ENCODE results near the gene GRIK4.

Gene GRIK4

GRCh38 chr11:120698918-120699317 is 187.4 kb downstream of the GRIK4 start:
- Histone ChIP-seq H3K36me3 (ENCODE audit: control insufficient read depth, low read depth, low read length) (no peaks in the 10 kb centered on the region), H3K27ac (ENCODE audit: low read length) (no peak overlapping the region), H3K9me3 (ENCODE audit: control insufficient read depth, low read depth, low read length) (no peaks in the 10 kb centered on the region), H3K4me1 (ENCODE audit: control insufficient read depth, low read depth, low read length) (no peaks in the 10 kb centered on the region), H3K27me3 (ENCODE audit: control insufficient read depth, insufficient read depth, low read length) (no peaks in the 10 kb centered on the region), H3K9ac (ENCODE audit: low read length) (no peak overlapping the region), H3K4me3 (ENCODE audit: low read length) (no peak overlapping the region)

- H3K27ac ChIP-seq (ENCODE audit: low read length): no peak overlapping the region
- no peaks in the 10 kb centered on the region for H3K36me3 ChIP-seq (ENCODE audit: control insufficient read depth, low read depth, low read length)
- H3K4me1 ChIP-seq (ENCODE audit: control insufficient read depth, low read depth, low read length): no peaks in the 10 kb centered on the region
- H3K9ac ChIP-seq (ENCODE audit: low read length): no peak overlapping the region
- H3K9me3 ChIP-seq (ENCODE audit: control insufficient read depth, low read depth, low read length): no peaks in the 10 kb centered on the region
- H3K27me3 ChIP-seq (ENCODE audit: control insufficient read depth, insufficient read depth, low read length): no peaks in the 10 kb centered on the region
- H3K4me3 ChIP-seq (ENCODE audit: low read length): no peak overlapping the region
These were observed 191.1 kb downstream of the GRIK4 start for GRCh38 chr11:120702656-120703055.

GRCh38 chr11:120703358-120704152 is 192.0 kb downstream of the GRIK4 start:
- H3K27ac ChIP-seq (ENCODE audit: low read length): no peak overlapping the region
- no peaks in the 10 kb centered on the region for H3K36me3 ChIP-seq (ENCODE audit: control insufficient read depth, low read depth, low read length)
- no peaks in the 10 kb centered on the region for H3K9me3 ChIP-seq (ENCODE audit: control insufficient read depth, low read depth, low read length)
- H3K27me3 ChIP-seq (ENCODE audit: control insufficient read depth, insufficient read depth, low read length): no peaks in the 10 kb centered on the region
- H3K4me3 ChIP-seq (ENCODE audit: low read length): no peak overlapping the region
- H3K4me1 ChIP-seq (ENCODE audit: control insufficient read depth, low read depth, low read length): no peaks in the 10 kb centered on the region
- no peak overlapping the region for H3K9ac ChIP-seq (ENCODE audit: low read length)

- H3K27me3 ChIP-seq (ENCODE audit: control insufficient read depth, insufficient read depth, low read length): no peaks in the 10 kb centered on the region
- H3K4me1 ChIP-seq (ENCODE audit: control insufficient read depth, low read depth, low read length): no peaks in the 10 kb centered on the region
- no peak overlapping the region for H3K27ac ChIP-seq (ENCODE audit: low read length)
- no peaks in the 10 kb centered on the region for H3K9me3 ChIP-seq (ENCODE audit: control insufficient read depth, low read depth, low read length)
- H3K9ac ChIP-seq (ENCODE audit: low read length): no peak overlapping the region
- no peak overlapping the region for H3K4me3 ChIP-seq (ENCODE audit: low read length)
- no peaks in the 10 kb centered on the region for H3K36me3 ChIP-seq (ENCODE audit: control insufficient read depth, low read depth, low read length)
These were observed 192.8 kb downstream of the GRIK4 start for GRCh38 chr11:120704256-120704750.

GRCh38 chr11:120706257-120706656 is 194.7 kb downstream of the GRIK4 start:
- Histone ChIP-seq H3K9ac (ENCODE audit: low read length) (no peak overlapping the region), H3K27ac (ENCODE audit: low read length) (no peak overlapping the region), H3K9me3 (ENCODE audit: control insufficient read depth, low read depth, low read length) (no peaks in the 10 kb centered on the region), H3K27me3 (ENCODE audit: control insufficient read depth, insufficient read depth, low read length) (no peaks in the 10 kb centered on the region), H3K4me1 (ENCODE audit: control insufficient read depth, low read depth, low read length) (peaks cover 14% of the 10 kb centered on the region), H3K4me3 (ENCODE audit: low read length) (no peak overlapping the region), H3K36me3 (ENCODE audit: control insufficient read depth, low read depth, low read length) (no peaks in the 10 kb centered on the region)

DNA sequence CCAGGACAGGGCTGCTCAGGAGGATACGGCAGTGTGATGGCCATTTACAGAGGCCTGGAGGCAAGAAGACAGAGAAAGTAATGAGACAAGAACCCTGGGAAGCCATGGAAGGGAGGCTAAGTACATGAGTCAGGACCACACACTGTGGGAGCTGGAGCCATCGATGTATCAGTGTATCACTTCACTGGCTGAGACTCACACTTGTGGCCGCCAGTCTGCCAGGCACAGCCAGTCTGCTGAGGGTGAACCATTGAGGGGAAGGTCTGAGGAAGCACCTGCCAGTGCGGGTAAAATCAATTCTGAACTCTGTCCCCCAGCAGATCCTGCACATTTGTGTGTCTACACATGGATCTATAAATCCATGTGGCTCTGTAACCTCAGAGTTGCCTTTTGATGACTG is 195.6 kb downstream of the GRIK4 start:
- Histone ChIP-seq H3K9ac (ENCODE audit: low read length) (no peak overlapping the region), H3K27ac (ENCODE audit: low read length) (no peak overlapping the region), H3K4me3 (ENCODE audit: low read length) (no peak overlapping the region), H3K4me1 (ENCODE audit: control insufficient read depth, low read depth, low read length) (peaks cover 16% of the 10 kb centered on the region), H3K36me3 (ENCODE audit: control insufficient read depth, low read depth, low read length) (no peaks in the 10 kb centered on the region), H3K27me3 (ENCODE audit: control insufficient read depth, insufficient read depth, low read length) (no peaks in the 10 kb centered on the region), H3K9me3 (ENCODE audit: control insufficient read depth, low read depth, low read length) (no peaks in the 10 kb centered on the region)

- no peaks in the 10 kb centered on the region for H3K36me3 ChIP-seq (ENCODE audit: control insufficient read depth, low read depth, low read length)
- no peak overlapping the region for H3K4me3 ChIP-seq (ENCODE audit: low read length)
- peaks cover 16% of the 10 kb centered on the region for H3K4me1 ChIP-seq (ENCODE audit: control insufficient read depth, low read depth, low read length)
- no peak overlapping the region for H3K9ac ChIP-seq (ENCODE audit: low read length)
- H3K27ac ChIP-seq (ENCODE audit: low read length): no peak overlapping the region
- no peaks in the 10 kb centered on the region for H3K27me3 ChIP-seq (ENCODE audit: control insufficient read depth, insufficient read depth, low read length)
- H3K9me3 ChIP-seq (ENCODE audit: control insufficient read depth, low read depth, low read length): no peaks in the 10 kb centered on the region
These were observed 196.1 kb downstream of the GRIK4 start for GRCh38 chr11:120707663-120708062.

- no peaks in the 10 kb centered on the region for H3K36me3 ChIP-seq (ENCODE audit: control insufficient read depth, low read depth, low read length)
- no peaks in the 10 kb centered on the region for H3K9me3 ChIP-seq (ENCODE audit: control insufficient read depth, low read depth, low read length)
- no peak overlapping the region for H3K27ac ChIP-seq (ENCODE audit: low read length)
- H3K4me3 ChIP-seq (ENCODE audit: low read length): no peak overlapping the region
- H3K9ac ChIP-seq (ENCODE audit: low read length): no peak overlapping the region
- peaks cover 16% of the 10 kb centered on the region for H3K4me1 ChIP-seq (ENCODE audit: control insufficient read depth, low read depth, low read length)
- no peaks in the 10 kb centered on the region for H3K27me3 ChIP-seq (ENCODE audit: control insufficient read depth, insufficient read depth, low read length)
These were observed 197.1 kb downstream of the GRIK4 start for GRCh38 chr11:120708511-120709183.

DNA sequence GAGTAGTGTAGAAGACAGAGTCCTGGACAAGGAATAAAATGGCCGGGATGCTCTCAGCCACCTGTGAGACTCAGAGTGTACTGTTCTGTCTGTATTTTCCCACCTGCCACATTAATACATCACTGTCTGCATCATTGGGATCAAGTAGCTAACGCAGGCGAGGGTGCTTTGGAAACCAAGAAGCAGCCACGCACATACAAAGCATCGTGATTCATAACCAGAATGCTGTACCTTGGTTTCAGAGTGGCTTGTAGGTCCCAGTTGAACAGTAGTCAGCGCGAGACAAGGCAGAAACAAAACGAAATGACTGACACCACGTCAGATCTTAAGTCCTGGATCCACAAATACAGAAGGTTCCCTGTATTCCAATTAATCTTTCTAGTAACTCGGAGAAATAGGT is 198.3 kb downstream of the GRIK4 start:
- Histone ChIP-seq H3K4me3 (ENCODE audit: low read length) (no peak overlapping the region), H3K27me3 (ENCODE audit: control insufficient read depth, insufficient read depth, low read length) (no peaks in the 10 kb centered on the region), H3K9ac (ENCODE audit: low read length) (no peak overlapping the region), H3K4me1 (ENCODE audit: control insufficient read depth, low read depth, low read length) (peaks cover 16% of the 10 kb centered on the region), H3K27ac (ENCODE audit: low read length) (no peak overlapping the region), H3K9me3 (ENCODE audit: control insufficient read depth, low read depth, low read length) (no peaks in the 10 kb centered on the region), H3K36me3 (ENCODE audit: control insufficient read depth, low read depth, low read length) (no peaks in the 10 kb centered on the region)

GRCh38 chr11:120710354-120711131 is 199.0 kb downstream of the GRIK4 start:
- H3K9ac ChIP-seq (ENCODE audit: low read length): no peak overlapping the region
- H3K36me3 ChIP-seq (ENCODE audit: control insufficient read depth, low read depth, low read length): no peaks in the 10 kb centered on the region
- peaks cover 16% of the 10 kb centered on the region for H3K4me1 ChIP-seq (ENCODE audit: control insufficient read depth, low read depth, low read length)
- no peaks in the 10 kb centered on the region for H3K9me3 ChIP-seq (ENCODE audit: control insufficient read depth, low read depth, low read length)
- H3K27me3 ChIP-seq (ENCODE audit: control insufficient read depth, insufficient read depth, low read length): no peaks in the 10 kb centered on the region
- H3K27ac ChIP-seq (ENCODE audit: low read length): no peak overlapping the region
- no peak overlapping the region for H3K4me3 ChIP-seq (ENCODE audit: low read length)

- peaks cover 16% of the 10 kb centered on the region for H3K4me1 ChIP-seq (ENCODE audit: control insufficient read depth, low read depth, low read length)
- H3K4me3 ChIP-seq (ENCODE audit: low read length): no peak overlapping the region
- no peak overlapping the region for H3K27ac ChIP-seq (ENCODE audit: low read length)
- no peaks in the 10 kb centered on the region for H3K36me3 ChIP-seq (ENCODE audit: control insufficient read depth, low read depth, low read length)
- H3K9me3 ChIP-seq (ENCODE audit: control insufficient read depth, low read depth, low read length): no peaks in the 10 kb centered on the region
- H3K9ac ChIP-seq (ENCODE audit: low read length): no peak overlapping the region
- H3K27me3 ChIP-seq (ENCODE audit: control insufficient read depth, insufficient read depth, low read length): no peaks in the 10 kb centered on the region
These were observed 200.5 kb downstream of the GRIK4 start for GRCh38 chr11:120712014-120712413.
